Measurements from ENCODE around the gene ANKFN1. TPM values are rescaled to one million over a fixed set of nuclear protein-coding genes. Genes with fewer than 3 reads are reported as not detected.

ANKFN1 gene
- total RNA-seq, 1 donor from 2014 or later: 2.4 TPM

- no peak for DNase-seq (ENCODE audit: extremely low spot score, unreplicated experiment)
- H3K4me3 Mint-ChIP-seq: no peak overlapping the region
- no peaks in the 10 kb centered on the region for H3K9me3 Mint-ChIP-seq
- peaks cover 7% of the 10 kb centered on the region for H3K4me1 Mint-ChIP-seq (ENCODE audit: unreplicated experiment)
- no peak for TF ChIP-seq CTCF (conservative IDR thresholded peaks at IDR 0.05)
- H3K27me3 Mint-ChIP-seq: peaks cover 18% of the 10 kb centered on the region
- no peaks in the 10 kb centered on the region for H3K36me3 Mint-ChIP-seq
- no peak overlapping the region for H3K27ac Mint-ChIP-seq
Observed at GRCh38 chr17:56313201-56313600, 159.9 kb downstream of the ANKFN1 start.

GRCh38 chr17:56314026-56314425, 160.8 kb downstream of the ANKFN1 start:
- no peak overlapping the region for H3K27ac Mint-ChIP-seq
- H3K36me3 Mint-ChIP-seq: no peaks in the 10 kb centered on the region
- no peak for DNase-seq (ENCODE audit: extremely low spot score, unreplicated experiment)
- TF ChIP-seq CTCF (conservative IDR thresholded peaks at IDR 0.05): no peak
- peaks cover 7% of the 10 kb centered on the region for H3K4me1 Mint-ChIP-seq (ENCODE audit: unreplicated experiment)
- H3K4me3 Mint-ChIP-seq: no peak overlapping the region
- H3K9me3 Mint-ChIP-seq: no peaks in the 10 kb centered on the region
- peaks cover 18% of the 10 kb centered on the region for H3K27me3 Mint-ChIP-seq

DNA sequence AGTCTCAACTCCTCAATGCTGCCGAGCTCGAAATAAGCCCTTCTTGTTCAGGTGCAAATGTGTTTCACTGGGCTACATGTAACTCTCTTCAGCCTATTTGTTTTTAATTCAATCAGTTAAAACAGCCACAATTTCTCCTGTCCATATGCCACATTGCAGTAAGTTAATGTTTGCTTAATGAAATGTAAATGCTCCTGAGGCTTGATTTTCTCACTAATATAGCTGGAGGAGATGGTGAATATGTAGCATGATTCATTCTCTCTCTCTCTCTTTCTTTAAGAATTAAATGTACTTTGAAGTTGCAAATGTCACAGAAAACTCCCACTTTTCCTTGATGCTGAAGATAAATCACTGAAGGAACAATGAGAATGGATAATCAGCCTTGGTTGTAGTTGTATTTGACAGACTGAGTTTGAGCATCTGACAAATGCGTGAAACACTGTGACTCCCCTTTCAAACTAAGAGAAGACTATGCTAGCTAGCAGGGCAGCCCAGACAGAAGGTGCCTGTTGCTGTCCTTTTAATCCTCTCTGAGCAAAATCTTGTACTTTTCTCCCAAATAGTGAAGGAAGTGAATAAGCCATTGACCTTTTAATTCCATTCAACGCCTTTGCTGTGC, 161.8 kb downstream of the ANKFN1 start:
- Mint-ChIP-seq H3K4me1 (ENCODE audit: unreplicated experiment) (peaks cover 7% of the 10 kb centered on the region), H3K27me3 (peaks cover 18% of the 10 kb centered on the region), H3K4me3 (no peak overlapping the region), H3K27ac (no peak overlapping the region), H3K36me3 (no peaks in the 10 kb centered on the region), H3K9me3 (no peaks in the 10 kb centered on the region)
- no peak for TF ChIP-seq CTCF (conservative IDR thresholded peaks at IDR 0.05)
- DNase-seq (ENCODE audit: extremely low spot score, unreplicated experiment): no peak

DNA sequence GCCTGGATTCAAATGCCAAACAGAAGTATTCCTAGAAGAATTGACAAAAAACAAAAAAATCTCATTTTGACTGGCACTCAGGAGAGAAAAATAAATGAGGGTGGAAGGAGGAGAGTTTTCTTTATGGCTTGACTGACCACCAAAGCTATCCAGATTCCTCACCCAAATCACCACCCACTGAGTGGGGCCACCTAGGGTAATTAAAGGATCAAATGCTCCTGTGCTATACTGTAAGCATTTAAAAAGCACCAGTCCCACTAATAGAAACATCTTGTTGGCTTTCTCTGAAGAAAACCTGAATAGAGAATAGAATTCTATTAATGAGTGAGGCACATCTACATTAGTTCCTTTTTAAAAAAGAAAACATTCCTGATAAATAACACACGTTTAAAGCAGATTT, 163.3 kb downstream of the ANKFN1 start:
- Mint-ChIP-seq H3K27ac (no peak overlapping the region), H3K36me3 (no peaks in the 10 kb centered on the region), H3K4me1 (ENCODE audit: unreplicated experiment) (peaks cover 11% of the 10 kb centered on the region), H3K4me3 (no peak overlapping the region), H3K27me3 (peaks cover 28% of the 10 kb centered on the region), H3K9me3 (no peaks in the 10 kb centered on the region)
- no peak for DNase-seq (ENCODE audit: extremely low spot score, unreplicated experiment)
- no peak for TF ChIP-seq CTCF (conservative IDR thresholded peaks at IDR 0.05)

- no peak for DNase-seq (ENCODE audit: extremely low spot score, unreplicated experiment)
- H3K27ac Mint-ChIP-seq: no peak overlapping the region
- H3K36me3 Mint-ChIP-seq: no peaks in the 10 kb centered on the region
- TF ChIP-seq CTCF (conservative IDR thresholded peaks at IDR 0.05): no peak
- H3K27me3 Mint-ChIP-seq: peaks cover 28% of the 10 kb centered on the region
- H3K9me3 Mint-ChIP-seq: no peaks in the 10 kb centered on the region
- no peak overlapping the region for H3K4me3 Mint-ChIP-seq
- peaks cover 11% of the 10 kb centered on the region for H3K4me1 Mint-ChIP-seq (ENCODE audit: unreplicated experiment)
Observed at GRCh38 chr17:56317351-56318208, 164.3 kb downstream of the ANKFN1 start.
